ENCODE data around the gene IFT57. TPM values are rescaled to one million over a fixed set of nuclear protein-coding genes. Genes with fewer than 3 reads are reported as not detected.

The IFT57 gene
- total and polyA plus RNA-seq, 5 donors from 2014 or later = 29.1 to 46.9 (median 41.2) TPM

- no peaks in the 10 kb centered on the region for H3K36me3 ChIP-seq (ENCODE audit: control insufficient read depth, insufficient read depth, low read length)
- H3K4me3 Mint-ChIP-seq = no peak overlapping the region
- DNase-seq (no peak), ATAC-seq (ENCODE audit: low read depth in 2 of 2) (no peak)
- H3K4me3 ChIP-seq (ENCODE audit: low read depth, low read length) = no peak overlapping the region
- H3K4me1 Mint-ChIP-seq = peaks cover 0 to 6% (median 0%) of the 10 kb centered on the region in 4 donors
- no peak overlapping the region for H3K27ac Mint-ChIP-seq
- H3K27me3 Mint-ChIP-seq = peaks cover 4% of the 10 kb centered on the region
- H3K36me3 Mint-ChIP-seq = no peaks in the 10 kb centered on the region
- peaks cover 0 to 1% (median 0%) of the 10 kb centered on the region in 7 donors for H3K9me3 Mint-ChIP-seq
- no peaks in the 10 kb centered on the region for H3K27me3 ChIP-seq (ENCODE audit: control insufficient read depth, insufficient read depth, low read length)
- no peaks in the 10 kb centered on the region for H3K4me1 ChIP-seq (ENCODE audit: control insufficient read depth, insufficient read depth, low read length, poor library complexity, severe bottlenecking)
- H3K9me3 ChIP-seq (ENCODE audit: control insufficient read depth in 2 of 2, low read length in 2 of 2) = no peaks in the 10 kb centered on the region
- no peak overlapping the region for H3K27ac ChIP-seq (ENCODE audit: insufficient read depth, low read length, poor library complexity, severe bottlenecking)
These were observed 108.2 kb downstream of the IFT57 start for GRCh38 chr3:108113975-108114374.

- no peaks in the 10 kb centered on the region for H3K36me3 Mint-ChIP-seq
- peaks cover 4 to 11% (median 8%) of the 10 kb centered on the region in 4 donors for H3K4me1 Mint-ChIP-seq
- Histone ChIP-seq H3K4me1 (ENCODE audit: control insufficient read depth, insufficient read depth, low read length, poor library complexity, severe bottlenecking) (no peaks in the 10 kb centered on the region), H3K36me3 (ENCODE audit: control insufficient read depth, insufficient read depth, low read length) (no peaks in the 10 kb centered on the region), H3K27ac (ENCODE audit: insufficient read depth, low read length, poor library complexity, severe bottlenecking) (no peak overlapping the region), H3K27me3 (ENCODE audit: control insufficient read depth, insufficient read depth, low read length) (no peaks in the 10 kb centered on the region), H3K4me3 (ENCODE audit: low read depth, low read length) (no peak overlapping the region), H3K9me3 (ENCODE audit: control insufficient read depth in 2 of 2, low read length in 2 of 2) (no peaks in the 10 kb centered on the region)
- DNase-seq (no peak), ATAC-seq (ENCODE audit: low read depth in 2 of 2) (no peak)
- H3K4me3 Mint-ChIP-seq = no peak overlapping the region
- H3K27me3 Mint-ChIP-seq = no peaks in the 10 kb centered on the region
- peaks cover 0 to 2% (median 0%) of the 10 kb centered on the region in 7 donors for H3K9me3 Mint-ChIP-seq
- H3K27ac Mint-ChIP-seq = no peak overlapping the region
These were observed 111.3 kb downstream of the IFT57 start for GRCh38 chr3:108110934-108111333.

Other genes starting within 250 kb of the IFT57 start
- gene CD47, start 131.4 kb downstream of the IFT57 start, total RNA-seq = 209 TPM
- 100 to 1,000 TPM; 327 to 424 (median 362) TPM for gene CD47, start 131.4 kb downstream of the IFT57 start, polyA plus RNA-seq
- 0.74 TPM for gene HHLA2, start 74.1 kb upstream of the IFT57 start, total RNA-seq
- gene HHLA2, start 74.1 kb upstream of the IFT57 start, polyA plus RNA-seq = not detected

Measured in CD4-positive, CD25-positive, alpha-beta regulatory T cell (primary cell).